GM12873 (cell line): ENCODE data around the gene INKA2.
A peak's percentile ranks its signal among the peaks of the same experiment; 100 is the strongest.

ENCODE experiments used
- TF ChIP-seq, protein P1 (sequence below): IDR thresholded peaks from 2 replicates; pipeline ENCODE4 v1.5.1; 2012; ENCODE audit warnings: low read depth, mild to moderate bottlenecking, moderate library complexity, low read length, control low read depth; ENCODE audit not compliant: insufficient read depth; ENCODE audit errors: missing control alignments

The INKA2 gene

DNA sequence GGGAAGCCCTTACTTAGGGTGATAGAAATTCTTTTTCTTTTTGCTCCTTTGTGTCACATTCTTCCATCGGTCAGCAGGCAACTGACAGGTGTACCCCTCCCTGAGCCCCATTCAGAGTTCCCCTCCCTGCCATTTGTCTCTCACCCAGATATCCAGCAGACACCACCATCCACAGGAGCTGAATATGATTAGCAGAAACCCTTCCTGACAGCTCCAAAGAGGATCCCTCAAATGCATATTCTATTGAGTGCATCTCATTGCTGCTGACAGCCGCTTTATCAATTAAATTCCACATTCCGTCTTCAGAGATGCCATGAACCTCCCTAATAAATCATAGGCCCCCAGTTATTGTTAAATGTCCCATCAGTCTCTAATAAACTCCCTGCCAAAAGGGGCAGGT lies 10.4 kb upstream of the INKA2 start:
- TF ChIP-seq, protein P1, sequence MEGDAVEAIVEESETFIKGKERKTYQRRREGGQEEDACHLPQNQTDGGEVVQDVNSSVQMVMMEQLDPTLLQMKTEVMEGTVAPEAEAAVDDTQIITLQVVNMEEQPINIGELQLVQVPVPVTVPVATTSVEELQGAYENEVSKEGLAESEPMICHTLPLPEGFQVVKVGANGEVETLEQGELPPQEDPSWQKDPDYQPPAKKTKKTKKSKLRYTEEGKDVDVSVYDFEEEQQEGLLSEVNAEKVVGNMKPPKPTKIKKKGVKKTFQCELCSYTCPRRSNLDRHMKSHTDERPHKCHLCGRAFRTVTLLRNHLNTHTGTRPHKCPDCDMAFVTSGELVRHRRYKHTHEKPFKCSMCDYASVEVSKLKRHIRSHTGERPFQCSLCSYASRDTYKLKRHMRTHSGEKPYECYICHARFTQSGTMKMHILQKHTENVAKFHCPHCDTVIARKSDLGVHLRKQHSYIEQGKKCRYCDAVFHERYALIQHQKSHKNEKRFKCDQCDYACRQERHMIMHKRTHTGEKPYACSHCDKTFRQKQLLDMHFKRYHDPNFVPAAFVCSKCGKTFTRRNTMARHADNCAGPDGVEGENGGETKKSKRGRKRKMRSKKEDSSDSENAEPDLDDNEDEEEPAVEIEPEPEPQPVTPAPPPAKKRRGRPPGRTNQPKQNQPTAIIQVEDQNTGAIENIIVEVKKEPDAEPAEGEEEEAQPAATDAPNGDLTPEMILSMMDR, result no peak

GRCh38 chr1:111747947-111748346 lies 8.8 kb upstream of the INKA2 start:
- TF ChIP-seq, protein P1, result no peak

DNA sequence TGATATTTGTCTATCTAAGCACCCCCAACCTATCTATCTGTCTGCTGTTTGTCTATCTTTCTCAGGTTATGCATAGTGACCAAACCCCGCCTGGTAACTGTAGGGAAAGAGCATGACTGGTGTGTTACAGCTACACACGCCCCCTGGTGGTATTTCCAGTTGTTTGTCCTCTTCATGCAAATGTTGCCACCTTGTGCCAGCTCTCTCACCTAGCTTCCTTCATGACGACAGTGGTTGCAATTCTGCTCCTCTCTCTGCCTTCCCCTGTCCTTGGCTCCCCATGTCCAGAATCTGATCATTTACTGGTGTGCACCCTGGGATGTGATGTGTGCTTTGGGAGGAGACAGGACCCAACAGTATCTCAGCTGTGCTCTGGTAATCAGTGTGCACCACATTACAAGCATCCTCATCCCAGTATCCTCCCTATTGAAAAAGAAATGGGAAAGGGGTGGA lies 8.1 kb upstream of the INKA2 start:
- TF ChIP-seq, protein P1, result peak; percentile 89

DNA sequence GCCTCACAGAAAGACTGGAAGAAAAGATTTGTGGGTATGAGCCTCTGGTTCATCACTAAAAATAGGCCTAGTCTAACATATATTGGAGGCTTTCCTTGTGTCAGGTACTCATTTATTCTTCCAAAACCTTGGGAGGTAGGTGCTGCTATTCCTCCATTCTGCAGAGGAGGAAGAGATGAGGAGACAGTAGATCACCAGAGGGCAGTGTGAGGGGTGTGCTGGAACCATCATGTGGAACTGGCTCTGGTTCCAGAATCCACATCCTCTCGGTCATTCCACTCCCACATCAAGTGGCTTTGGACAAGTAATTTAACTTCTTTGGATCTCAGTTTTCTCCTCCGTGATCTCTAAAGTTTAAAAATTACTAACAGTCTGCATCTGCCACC lies 7.4 kb upstream of the INKA2 start:
- TF ChIP-seq, protein P1, result no peak

DNA sequence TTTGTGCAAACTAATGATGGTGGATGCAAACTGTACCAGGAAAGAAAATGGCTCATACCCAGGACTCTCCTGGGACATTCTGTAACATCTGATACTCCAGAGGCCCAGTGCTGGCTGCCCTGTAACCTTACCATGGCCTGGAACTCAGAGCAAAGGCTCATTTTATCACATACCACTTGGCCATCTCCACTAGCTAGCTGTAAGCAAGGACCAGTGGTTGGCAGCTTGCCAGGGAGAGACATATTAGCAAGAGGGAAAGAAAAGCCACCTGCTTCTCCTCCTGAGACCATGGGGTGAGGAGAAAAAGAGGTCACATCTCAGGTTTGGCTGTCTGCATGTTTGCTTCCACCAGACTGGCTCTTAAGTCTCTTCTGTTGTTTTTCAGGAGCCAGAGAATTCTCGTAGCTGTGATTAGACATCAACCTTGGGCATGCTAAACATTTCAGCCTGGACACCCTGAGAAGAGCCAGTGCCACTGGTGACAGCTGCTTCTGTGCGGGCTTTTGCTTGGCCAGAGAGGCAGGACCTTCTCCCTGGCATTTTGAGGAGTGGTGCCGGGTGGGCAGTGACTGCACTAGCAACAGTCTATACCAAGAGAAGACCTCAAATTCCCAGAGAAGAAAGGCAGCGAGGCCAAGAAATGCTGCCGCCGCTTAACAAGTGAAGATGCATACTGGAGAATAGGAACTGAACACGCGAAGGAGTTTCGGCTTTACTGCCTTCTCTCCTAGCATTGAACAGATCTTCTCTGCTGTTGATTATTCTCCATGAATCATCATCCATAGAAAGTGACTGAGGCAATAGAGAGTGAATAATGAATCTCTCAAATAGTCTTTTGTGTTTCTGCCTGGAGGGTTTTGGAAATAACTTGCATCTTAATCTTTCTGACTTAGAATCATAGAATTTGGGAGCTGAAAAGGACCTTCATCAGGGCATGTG lies 6.7 kb upstream of the INKA2 start:
- TF ChIP-seq, protein P1, result no peak

GRCh38 chr1:111743679-111744101 lies 4.5 kb upstream of the INKA2 start:
- TF ChIP-seq, protein P1, result no peak

- TF ChIP-seq, protein P1, result no peak
These were observed 3.8 kb upstream of the INKA2 start for GRCh38 chr1:111742938-111743549.
